H1 (cell line): ENCODE data around the gene GRXCR2. TPM values are rescaled to one million over a fixed set of nuclear protein-coding genes. Genes with fewer than 3 reads are reported as not detected.

ENCODE experiments used
- CREB1 ChIP-seq: IDR thresholded peaks from 2 replicates; pipeline ENCODE4 v1.6.1; 2012; ENCODE audit warnings: inconsistent platforms
- CTCF ChIP-seq, 3 experiments: IDR thresholded peaks; 1 replicate in 2 of 3; 2 replicates in 1 of 3; pipeline versions ENCODE4 v1.5.1 to v1.6.1; 2011; ENCODE audit warnings: low read length in 3 of 3, mild to moderate bottlenecking in 3 of 3, inconsistent platforms in 2 of 3, low read depth in 1 of 3, moderate library complexity in 1 of 3; ENCODE audit not compliant: insufficient read depth in 1 of 3; ENCODE audit errors: control extremely low read depth in 1 of 3
- FOSL1 ChIP-seq: IDR thresholded peaks from 2 replicates; pipeline ENCODE4 v1.6.1; 2011; ENCODE audit warnings: mild to moderate bottlenecking, low read depth, low read length, moderate library complexity; ENCODE audit not compliant: insufficient read depth
- SP2 ChIP-seq: IDR thresholded peaks from 2 replicates; pipeline ENCODE4 v1.6.1; 2012; ENCODE audit warnings: mild to moderate bottlenecking, low read length, inconsistent platforms
- ZNF274 ChIP-seq: IDR thresholded peaks from 2 replicates; pipeline ENCODE4 v1.7.0; 2012; ENCODE audit warnings: low read length, borderline replicate concordance; ENCODE audit errors: extremely low read depth
- polyA plus RNA-seq, 7 experiments: library from polyadenylated mRNA; depleted of rRNA in 3 of 7; stranded (reverse) in 5 of 7; unstranded in 2 of 7; fragments of >200 nt in 5 of 7; fragments of 200-250 nt in 2 of 7; gene quantifications; 1 replicate in 5 of 7; 2 replicates in 1 of 7; 4 replicates in 1 of 7; pipeline versions ENCODE4 v1.2.1 to v1.2.3, GENCODE V29; 2011 to 2013; ENCODE audit warnings: missing spikeins in 2 of 7, mixed read lengths in 2 of 7
- total RNA-seq: library from RNA; stranded (reverse); fragmentation: NEBNext Ultra II Directional; extraction: Animal tissue kit (Norgen Biotek cat#: 25700); gene quantifications from 2 replicates; pipeline ENCODE4 v1.2.1, GENCODE V29; 2021

GRXCR2 gene
- total and polyA plus RNA-seq, 2 of the 8 experiments (the other 6 are each of a cell fraction or from before 2014, with no cell fraction given) = not detected

- TF ChIP-seq ZNF274 = no peak
- TF ChIP-seq SP2 = no peak
- no peak for TF ChIP-seq FOSL1
- TF ChIP-seq CTCF (IDR thresholded peaks at IDR 0.05; ENCODE audit: control extremely low read depth in 1 of 3, insufficient read depth in 1 of 3, low read depth in 1 of 3, low read length in 3 of 3) = no peak
- TF ChIP-seq CREB1 = no peak
These were observed 19.8 kb downstream of the GRXCR2 start (continued) for GRCh38 chr5:145852990-145853389.
